ENCODE data around the gene CABCOCO1.

CABCOCO1 gene

DNA sequence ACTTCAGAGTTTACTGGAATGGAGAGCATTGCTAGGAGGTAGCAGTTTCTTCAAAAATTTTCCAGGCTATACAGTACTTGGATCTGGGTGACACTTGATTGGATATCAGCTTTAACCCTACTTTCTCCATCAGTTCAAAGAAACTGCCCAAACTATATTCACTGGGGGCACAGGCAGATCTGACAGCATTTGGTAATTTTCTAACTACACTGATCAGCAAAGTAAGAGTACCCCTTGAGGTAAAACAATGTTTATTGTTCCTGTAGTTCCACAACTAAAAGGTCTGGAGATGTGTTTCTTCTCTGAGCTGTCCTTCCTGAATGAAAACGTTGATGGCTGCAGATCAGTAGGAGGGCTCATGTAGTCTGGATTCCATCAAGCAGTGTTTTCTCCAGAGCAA is 104.2 kb downstream of the CABCOCO1 start:
- TF ChIP-seq GATA3 (IDR thresholded peaks at IDR 0.05; ENCODE audit: low read depth, low read length) (no peak), GATA2 (IDR thresholded peaks at IDR 0.05; ENCODE audit: low read depth, low read length) (no peak)

DNA sequence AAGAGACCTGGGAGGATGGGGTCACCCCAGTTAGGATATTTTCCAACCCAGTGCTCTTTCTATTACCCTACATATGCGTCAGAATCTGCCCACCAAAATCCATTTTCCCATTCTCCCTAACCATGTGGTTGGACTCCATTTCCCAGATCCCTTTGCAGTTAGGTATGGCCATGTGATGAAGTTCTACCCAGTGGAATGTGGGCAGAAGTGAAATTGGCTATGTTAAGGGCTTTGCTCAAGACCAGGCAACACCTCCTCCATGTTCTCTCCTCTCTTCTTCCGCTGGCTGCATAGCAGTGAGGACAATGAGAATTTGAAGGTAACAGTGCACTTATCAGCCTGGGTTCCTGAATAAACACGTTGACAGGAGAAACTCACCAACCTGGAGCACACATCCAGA is 111.3 kb downstream of the CABCOCO1 start:
- TF ChIP-seq GATA3 (IDR thresholded peaks at IDR 0.05; ENCODE audit: low read depth, low read length), result no peak
- no peak for TF ChIP-seq GATA2 (IDR thresholded peaks at IDR 0.05; ENCODE audit: low read depth, low read length)

DNA sequence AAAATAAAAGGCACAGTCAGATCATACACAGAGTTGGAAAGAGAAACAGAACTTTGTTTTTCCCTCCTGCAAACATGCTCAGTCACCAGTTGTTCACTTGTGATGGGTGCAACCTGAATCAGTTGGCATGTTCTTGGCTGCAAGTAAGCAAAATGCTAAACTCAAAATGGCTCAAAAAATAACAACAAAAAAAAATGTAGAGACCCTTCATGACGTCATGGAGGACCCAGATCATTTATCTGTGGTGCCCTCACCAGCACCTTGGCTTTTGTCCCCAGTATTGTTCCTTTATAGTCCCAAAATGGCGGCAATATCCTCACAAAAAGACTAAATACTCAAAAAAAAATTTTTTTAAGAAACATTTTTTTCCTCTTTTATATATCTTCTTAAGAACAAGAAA is 112.4 kb downstream of the CABCOCO1 start:
- TF ChIP-seq GATA2 (IDR thresholded peaks at IDR 0.05; ENCODE audit: low read depth, low read length), result no peak
- TF ChIP-seq GATA3 (IDR thresholded peaks at IDR 0.05; ENCODE audit: low read depth, low read length), result no peak

DNA sequence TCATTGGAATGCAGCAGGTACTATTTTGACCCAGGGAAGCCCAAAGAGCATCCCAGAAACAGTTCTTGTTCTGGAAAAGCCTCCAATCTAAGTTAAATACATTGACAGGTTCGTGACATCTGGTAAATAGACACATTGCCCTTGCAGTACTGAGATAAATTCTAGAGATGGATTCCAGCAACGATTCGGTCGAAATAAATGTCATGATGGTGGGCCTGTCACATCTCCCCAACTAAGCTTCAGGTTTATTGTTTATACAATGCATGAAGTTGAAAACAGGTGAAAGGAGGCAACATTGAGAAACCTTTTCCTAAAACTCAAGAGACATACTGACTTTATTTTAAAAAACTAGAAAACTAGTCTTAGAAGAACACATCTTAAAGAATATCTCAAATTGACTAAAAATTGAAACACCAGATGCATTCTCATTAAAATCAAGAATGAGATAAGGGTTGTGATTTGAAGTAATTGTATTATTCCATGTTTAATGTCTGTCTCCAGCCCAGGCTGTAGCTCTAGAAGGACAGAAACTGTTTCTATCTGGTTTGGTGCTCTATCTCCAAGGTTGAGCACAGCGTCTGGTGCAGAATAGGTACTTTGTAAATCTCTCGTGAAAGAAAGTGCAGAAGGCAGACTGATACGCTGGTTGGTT is 114.0 kb downstream of the CABCOCO1 start:
- peak; percentile 10; the same call in 1 of the 2 replicates for TF ChIP-seq GATA2 (IDR thresholded peaks at IDR 0.05; ENCODE audit: low read depth, low read length)
- peak; percentile 40 for TF ChIP-seq GATA3 (IDR thresholded peaks at IDR 0.05; ENCODE audit: low read depth, low read length)

DNA sequence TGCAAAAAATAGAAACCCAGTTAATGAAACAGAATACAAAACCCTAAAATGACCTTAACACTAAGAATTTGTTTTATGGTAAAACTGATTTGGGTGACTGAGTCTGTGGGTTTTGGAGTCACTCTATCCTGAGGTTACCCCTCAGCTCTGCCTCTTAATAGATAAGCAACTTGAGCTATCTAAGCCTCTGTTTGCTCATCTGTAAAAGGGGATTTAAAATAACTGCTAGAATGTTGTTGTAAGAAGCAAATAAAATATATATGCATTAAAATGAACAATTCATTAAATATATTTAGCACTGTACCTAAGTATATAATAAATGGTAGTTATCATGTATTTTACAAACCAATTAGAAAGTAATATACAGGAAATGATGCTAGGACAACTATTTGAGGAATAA is 115.4 kb downstream of the CABCOCO1 start:
- no peak for TF ChIP-seq GATA2 (IDR thresholded peaks at IDR 0.05; ENCODE audit: low read depth, low read length)
- TF ChIP-seq GATA3 (IDR thresholded peaks at IDR 0.05; ENCODE audit: low read depth, low read length), result no peak

GRCh38 chr10:61779276-61779675 is 116.5 kb downstream of the CABCOCO1 start:
- TF ChIP-seq GATA3 (IDR thresholded peaks at IDR 0.05; ENCODE audit: low read depth, low read length), result no peak
- TF ChIP-seq GATA2 (IDR thresholded peaks at IDR 0.05; ENCODE audit: low read depth, low read length), result no peak

DNA sequence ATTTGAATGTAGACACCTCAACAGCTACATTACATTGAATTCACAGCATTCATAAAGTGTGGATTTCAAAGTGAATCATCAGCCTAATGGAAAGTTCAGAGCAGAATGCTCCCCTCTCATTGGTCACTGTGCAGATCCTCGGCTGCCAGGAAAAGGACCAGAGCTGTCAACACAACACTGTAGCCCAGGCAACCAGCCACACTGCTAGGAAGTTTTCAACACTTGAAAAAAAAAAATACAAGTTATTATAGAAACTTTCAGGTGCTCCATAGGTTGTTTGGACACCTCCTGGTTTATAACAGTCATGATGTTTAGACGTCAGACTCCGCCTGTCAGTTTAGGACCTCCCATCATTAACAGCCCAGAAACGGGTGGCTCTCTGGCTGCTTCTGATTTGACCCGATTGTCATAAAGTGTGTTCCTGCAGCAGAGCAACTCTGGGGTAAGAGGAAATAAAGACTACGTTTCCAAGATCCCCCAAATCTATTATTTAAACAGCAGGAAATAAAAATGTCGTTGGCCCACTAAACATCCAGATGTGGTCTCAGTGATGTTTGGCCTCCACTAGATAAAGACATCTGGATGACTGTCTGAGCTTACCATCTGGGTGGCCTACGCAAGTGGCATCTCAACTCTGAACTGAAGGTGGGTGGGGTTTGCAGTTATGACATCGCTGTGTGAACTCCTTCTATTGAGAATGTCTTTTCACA is 117.4 kb downstream of the CABCOCO1 start:
- no peak for TF ChIP-seq GATA2 (IDR thresholded peaks at IDR 0.05; ENCODE audit: low read depth, low read length)
- TF ChIP-seq GATA3 (IDR thresholded peaks at IDR 0.05; ENCODE audit: low read depth, low read length), result no peak

GRCh38 chr10:61780732-61781131 is 118.0 kb downstream of the CABCOCO1 start:
- TF ChIP-seq GATA2 (IDR thresholded peaks at IDR 0.05; ENCODE audit: low read depth, low read length) (no peak), GATA3 (IDR thresholded peaks at IDR 0.05; ENCODE audit: low read depth, low read length) (no peak)

GRCh38 chr10:61781969-61782403 is 119.3 kb downstream of the CABCOCO1 start:
- TF ChIP-seq GATA3 (IDR thresholded peaks at IDR 0.05; ENCODE audit: low read depth, low read length), result no peak
- TF ChIP-seq GATA2 (IDR thresholded peaks at IDR 0.05; ENCODE audit: low read depth, low read length), result no peak

DNA sequence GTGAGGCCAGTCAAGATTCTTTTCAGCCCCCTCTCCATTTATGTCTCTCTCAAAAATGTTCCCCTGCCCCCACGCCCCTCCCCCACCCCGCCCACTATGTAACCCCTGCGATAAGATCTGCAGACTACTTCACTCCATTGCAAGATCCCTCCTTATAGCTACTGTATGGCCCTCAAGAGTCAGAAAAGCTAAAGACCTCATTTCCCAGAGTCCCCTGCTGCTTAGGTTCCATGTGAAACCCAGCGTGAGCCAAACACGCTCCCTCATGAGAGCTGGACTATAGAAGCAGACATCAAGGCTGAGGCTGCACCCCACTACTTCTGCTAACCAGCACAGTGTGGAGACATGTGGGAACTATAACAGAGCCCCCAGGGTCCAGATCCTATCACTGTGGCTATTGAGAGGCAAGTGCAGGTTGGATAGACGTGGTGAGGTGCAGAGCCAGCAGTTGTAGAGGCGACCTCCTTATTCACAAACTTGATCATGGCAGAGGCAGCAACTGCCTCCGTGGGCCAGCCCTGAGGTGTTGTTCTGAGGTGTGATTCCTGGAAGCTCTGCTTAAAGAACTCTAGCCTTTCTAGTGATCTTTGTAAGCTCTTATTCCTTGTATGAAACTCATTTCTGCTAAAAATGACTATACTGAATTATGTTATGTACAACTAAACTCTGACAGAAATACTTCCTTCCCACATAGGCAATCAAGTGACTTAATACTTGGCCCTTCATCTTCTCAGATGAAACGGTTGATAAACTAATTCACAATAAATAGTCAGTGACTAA is 121.8 kb downstream of the CABCOCO1 start:
- TF ChIP-seq GATA3 (IDR thresholded peaks at IDR 0.05; ENCODE audit: low read depth, low read length), result no peak
- peak; percentile 26; the same call in 1 of the 2 replicates for TF ChIP-seq GATA2 (IDR thresholded peaks at IDR 0.05; ENCODE audit: low read depth, low read length)

DNA sequence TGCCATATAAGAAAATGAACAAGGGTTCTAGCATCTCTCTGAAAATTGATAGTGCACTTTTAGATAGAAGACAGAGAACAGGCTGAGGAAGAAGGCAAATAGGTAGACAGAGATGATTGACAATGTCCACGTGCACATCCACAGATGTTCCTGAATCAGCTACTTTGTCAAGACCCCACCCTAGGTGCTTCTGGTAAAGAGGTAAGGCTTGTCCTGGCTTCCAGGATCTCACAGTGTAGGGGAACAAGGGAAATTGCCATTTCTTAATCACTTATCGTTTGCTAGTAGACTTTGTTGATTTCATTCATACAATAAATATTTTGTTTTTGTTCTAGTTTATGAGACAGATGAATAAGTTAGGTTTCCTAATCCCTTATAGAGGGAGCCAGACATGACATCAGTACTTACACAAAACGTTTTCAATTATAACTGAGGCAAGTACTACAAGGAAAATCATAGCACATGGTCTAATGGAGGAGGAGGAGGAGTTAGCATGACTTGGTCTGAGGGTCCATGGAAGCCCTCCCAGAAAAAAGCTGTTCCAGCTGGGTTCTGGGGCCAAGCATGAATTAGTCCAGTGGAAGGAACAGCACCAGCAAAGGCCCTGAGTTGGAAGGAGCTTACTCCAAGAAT is 122.9 kb downstream of the CABCOCO1 start:
- TF ChIP-seq GATA2 (IDR thresholded peaks at IDR 0.05; ENCODE audit: low read depth, low read length) (no peak), GATA3 (IDR thresholded peaks at IDR 0.05; ENCODE audit: low read depth, low read length) (no peak)

DNA sequence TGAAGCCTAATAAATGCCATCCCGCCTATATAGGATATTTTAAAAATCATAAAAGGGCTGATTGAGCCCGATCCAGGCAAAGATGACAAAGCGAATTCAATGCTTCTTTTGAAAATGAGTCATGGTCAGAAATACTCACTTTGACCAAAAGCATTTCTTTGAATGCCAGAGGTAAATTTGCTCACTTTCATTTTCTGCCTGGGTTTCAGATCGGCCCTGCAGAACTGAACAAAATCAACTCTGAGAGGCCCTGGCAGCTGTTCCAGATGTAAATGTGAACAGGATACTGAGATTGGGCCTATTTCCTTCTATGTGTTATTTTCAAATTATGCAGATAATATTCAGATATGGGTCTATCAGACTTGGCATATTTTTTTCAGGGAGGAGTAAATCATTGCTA is 124.0 kb downstream of the CABCOCO1 start:
- no peak for TF ChIP-seq GATA2 (IDR thresholded peaks at IDR 0.05; ENCODE audit: low read depth, low read length)
- no peak for TF ChIP-seq GATA3 (IDR thresholded peaks at IDR 0.05; ENCODE audit: low read depth, low read length)

DNA sequence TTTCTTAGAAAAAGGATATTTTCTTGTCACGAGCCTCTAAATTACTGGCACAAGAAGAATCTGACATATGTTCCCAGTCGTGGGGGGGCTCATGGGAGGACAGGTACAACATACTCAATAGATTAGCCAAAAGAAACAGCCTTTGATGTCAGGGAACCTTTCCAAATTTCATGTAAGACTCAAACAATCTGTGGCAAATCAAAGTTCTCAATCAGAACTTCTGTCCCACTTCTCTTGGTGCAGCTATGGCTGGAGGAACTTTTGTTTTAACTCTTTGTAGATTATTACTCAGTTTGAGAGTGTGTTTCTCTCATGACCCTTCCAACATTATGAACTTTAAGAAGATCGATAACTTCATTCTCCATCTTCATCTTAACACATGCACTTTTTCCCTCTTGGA is 124.4 kb downstream of the CABCOCO1 start:
- TF ChIP-seq GATA2 (IDR thresholded peaks at IDR 0.05; ENCODE audit: low read depth, low read length), result no peak
- no peak for TF ChIP-seq GATA3 (IDR thresholded peaks at IDR 0.05; ENCODE audit: low read depth, low read length)

GRCh38 chr10:61789031-61789430 is 126.3 kb downstream of the CABCOCO1 start:
- TF ChIP-seq GATA2 (IDR thresholded peaks at IDR 0.05; ENCODE audit: low read depth, low read length) (no peak), GATA3 (IDR thresholded peaks at IDR 0.05; ENCODE audit: low read depth, low read length) (no peak)

Measured in SH-SY5Y (cell line).